Measurements from ENCODE around the gene PAPLN. TPM values are rescaled to one million over a fixed set of nuclear protein-coding genes. Genes with fewer than 3 reads are reported as not detected.

PAPLN gene
- total and polyA plus RNA-seq, 2 of the 8 experiments (the other 6 are each of a cell fraction or from before 2014, with no cell fraction given) = 14.8 to 25.6 TPM

GRCh38 chr14:73254247-73255004 lies 17.1 kb downstream of the PAPLN start (continued):
- TF ChIP-seq HDAC6 (IDR thresholded peaks at IDR 0.05; ENCODE audit: low read depth, low read length) (no peak), SUZ12 (IDR thresholded peaks at IDR 0.05; ENCODE audit: low read length) (no peak), BCL11A (IDR thresholded peaks at IDR 0.05; ENCODE audit: low read depth in 2 of 2, low read length in 2 of 2) (no peak)

All from H1 (cell line).